Measurements from ENCODE around the gene PDZD8.

DNA sequence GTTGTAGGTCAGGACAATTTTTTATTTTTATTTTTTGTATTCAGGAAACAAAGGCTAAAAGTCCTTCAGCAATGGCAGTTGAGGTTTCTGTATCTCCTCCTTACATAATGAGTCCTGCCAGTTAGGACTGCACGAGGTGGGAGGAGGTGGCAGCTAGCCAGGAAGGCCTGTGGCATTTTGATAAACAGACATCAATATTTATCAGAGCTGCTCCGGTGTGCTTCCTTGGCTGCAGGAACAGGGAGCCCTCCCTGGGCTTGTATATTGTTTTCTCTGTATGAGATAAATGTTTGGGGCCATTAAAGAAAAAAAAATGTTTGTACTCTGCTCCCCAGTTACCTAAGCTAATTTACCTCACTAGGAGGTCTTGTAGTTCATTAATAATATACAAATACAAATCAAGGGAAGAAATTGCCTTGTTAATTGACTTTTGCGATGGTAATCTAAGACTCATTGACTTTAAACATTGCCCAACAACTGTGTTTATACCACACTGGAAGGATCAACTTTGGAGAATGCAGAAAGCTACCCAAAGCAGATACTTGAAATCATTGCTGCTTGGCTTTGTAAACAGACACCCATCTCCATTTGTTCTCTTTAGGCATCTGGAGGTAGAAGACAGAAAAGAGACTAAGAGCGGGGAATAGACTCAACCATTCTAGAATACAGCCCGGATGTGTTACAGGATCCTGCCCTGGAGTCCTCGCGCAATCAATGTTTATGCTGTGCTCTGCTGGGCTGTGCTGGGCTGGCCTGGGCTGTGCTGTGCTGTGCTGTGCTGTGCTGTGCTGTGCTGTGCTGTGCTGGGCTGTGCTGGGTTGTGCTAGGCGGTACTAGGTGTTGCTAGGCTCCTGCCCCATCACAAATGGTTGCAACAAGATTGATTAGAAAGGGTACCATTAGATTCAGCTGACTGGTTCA lies 36.5 kb upstream of the PDZD8 start:
- TF ChIP-seq POLR2A (IDR thresholded peaks at IDR 0.05; ENCODE audit: low read depth) = no peak
- no peak for TF ChIP-seq EP300 (IDR thresholded peaks at IDR 0.05)
- TF ChIP-seq POLR2AphosphoS5 (IDR thresholded peaks at IDR 0.05) = no peak
